Measurements from ENCODE around the gene SYNM.

- no peak for TF ChIP-seq GATA3 (IDR thresholded peaks at IDR 0.05; ENCODE audit: low read depth, low read length)
- TF ChIP-seq GATA2 (IDR thresholded peaks at IDR 0.05; ENCODE audit: low read depth, low read length), result no peak
These were observed 848 bp downstream of the SYNM start for GRCh38 chr15:99105514-99106341.
